ENCODE measurements around the gene POU2F3. TPM values are rescaled to one million over a fixed set of nuclear protein-coding genes. Genes with fewer than 3 reads are reported as not detected.

Gene POU2F3
- total and polyA plus RNA-seq, 2 of the 13 experiments (the other 11 are each of a cell fraction or from before 2014, with no cell fraction given) = not detected

DNA sequence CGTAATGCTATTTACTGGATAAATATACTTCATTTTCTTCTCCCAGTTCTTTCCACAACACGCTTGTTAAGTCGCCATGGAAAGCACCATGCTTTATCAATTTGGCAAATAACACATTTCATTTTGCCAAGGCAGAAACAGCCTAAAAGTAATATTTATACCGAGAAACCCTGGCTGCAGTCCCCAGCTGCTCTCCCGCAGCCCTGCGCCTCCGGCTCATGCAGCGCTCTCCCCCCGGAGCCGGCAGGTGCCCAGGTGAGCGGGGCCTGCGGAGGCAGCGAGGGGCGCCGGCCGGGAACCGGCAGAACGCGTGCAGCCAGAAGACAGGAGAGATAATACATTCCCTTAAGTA is 95.6 kb downstream of the POU2F3 start (continued):
- no peak for TF ChIP-seq GATAD2A (CRISPR knock-in tag; IDR thresholded peaks at IDR 0.05)
- TF ChIP-seq, protein P1, sequence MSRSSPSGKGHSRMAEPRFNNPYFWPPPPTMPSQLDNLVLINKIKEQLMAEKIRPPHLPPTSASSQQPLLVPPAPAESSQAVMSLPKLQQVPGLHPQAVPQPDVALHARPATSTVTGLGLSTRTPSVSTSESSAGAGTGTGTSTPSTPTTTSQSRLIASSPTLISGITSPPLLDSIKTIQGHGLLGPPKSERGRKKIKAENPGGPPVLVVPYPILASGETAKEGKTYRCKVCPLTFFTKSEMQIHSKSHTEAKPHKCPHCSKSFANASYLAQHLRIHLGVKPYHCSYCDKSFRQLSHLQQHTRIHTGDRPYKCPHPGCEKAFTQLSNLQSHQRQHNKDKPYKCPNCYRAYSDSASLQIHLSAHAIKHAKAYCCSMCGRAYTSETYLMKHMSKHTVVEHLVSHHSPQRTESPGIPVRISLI (CRISPR knock-in tag; IDR thresholded peaks at IDR 0.05; ENCODE audit: borderline replicate concordance) = no peak
- TF ChIP-seq FUBP1 (CRISPR knock-in tag; IDR thresholded peaks at IDR 0.05; ENCODE audit: borderline replicate concordance) = no peak; the same call in 1 of the 2 replicates
- TF ChIP-seq ZFYVE20 (CRISPR knock-in tag; IDR thresholded peaks at IDR 0.05; ENCODE audit: borderline replicate concordance, low read depth) = no peak
- no peak for TF ChIP-seq ELF1 (CRISPR knock-in tag; IDR thresholded peaks at IDR 0.05)
- TF ChIP-seq HNF4A (CRISPR knock-in tag; IDR thresholded peaks at IDR 0.05) = no peak
- no peak for TF ChIP-seq SIN3A (IDR thresholded peaks at IDR 0.05; ENCODE audit: borderline replicate concordance, low read depth, low read length)
- no peak for TF ChIP-seq NONO (IDR thresholded peaks at IDR 0.05)
- no peak for TF ChIP-seq NONO (CRISPR knock-in tag; conservative IDR thresholded peaks at IDR 0.05)
- TF ChIP-seq NFKBIZ (CRISPR knock-in tag; IDR thresholded peaks at IDR 0.05) = no peak
- TF ChIP-seq, protein P2, sequence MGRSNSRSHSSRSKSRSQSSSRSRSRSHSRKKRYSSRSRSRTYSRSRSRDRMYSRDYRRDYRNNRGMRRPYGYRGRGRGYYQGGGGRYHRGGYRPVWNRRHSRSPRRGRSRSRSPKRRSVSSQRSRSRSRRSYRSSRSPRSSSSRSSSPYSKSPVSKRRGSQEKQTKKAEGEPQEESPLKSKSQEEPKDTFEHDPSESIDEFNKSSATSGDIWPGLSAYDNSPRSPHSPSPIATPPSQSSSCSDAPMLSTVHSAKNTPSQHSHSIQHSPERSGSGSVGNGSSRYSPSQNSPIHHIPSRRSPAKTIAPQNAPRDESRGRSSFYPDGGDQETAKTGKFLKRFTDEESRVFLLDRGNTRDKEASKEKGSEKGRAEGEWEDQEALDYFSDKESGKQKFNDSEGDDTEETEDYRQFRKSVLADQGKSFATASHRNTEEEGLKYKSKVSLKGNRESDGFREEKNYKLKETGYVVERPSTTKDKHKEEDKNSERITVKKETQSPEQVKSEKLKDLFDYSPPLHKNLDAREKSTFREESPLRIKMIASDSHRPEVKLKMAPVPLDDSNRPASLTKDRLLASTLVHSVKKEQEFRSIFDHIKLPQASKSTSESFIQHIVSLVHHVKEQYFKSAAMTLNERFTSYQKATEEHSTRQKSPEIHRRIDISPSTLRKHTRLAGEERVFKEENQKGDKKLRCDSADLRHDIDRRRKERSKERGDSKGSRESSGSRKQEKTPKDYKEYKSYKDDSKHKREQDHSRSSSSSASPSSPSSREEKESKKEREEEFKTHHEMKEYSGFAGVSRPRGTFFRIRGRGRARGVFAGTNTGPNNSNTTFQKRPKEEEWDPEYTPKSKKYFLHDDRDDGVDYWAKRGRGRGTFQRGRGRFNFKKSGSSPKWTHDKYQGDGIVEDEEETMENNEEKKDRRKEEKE (IDR thresholded peaks at IDR 0.05) = no peak
- TF ChIP-seq PLRG1 (conservative IDR thresholded peaks at IDR 0.05) = no peak
- TF ChIP-seq, protein P3, sequence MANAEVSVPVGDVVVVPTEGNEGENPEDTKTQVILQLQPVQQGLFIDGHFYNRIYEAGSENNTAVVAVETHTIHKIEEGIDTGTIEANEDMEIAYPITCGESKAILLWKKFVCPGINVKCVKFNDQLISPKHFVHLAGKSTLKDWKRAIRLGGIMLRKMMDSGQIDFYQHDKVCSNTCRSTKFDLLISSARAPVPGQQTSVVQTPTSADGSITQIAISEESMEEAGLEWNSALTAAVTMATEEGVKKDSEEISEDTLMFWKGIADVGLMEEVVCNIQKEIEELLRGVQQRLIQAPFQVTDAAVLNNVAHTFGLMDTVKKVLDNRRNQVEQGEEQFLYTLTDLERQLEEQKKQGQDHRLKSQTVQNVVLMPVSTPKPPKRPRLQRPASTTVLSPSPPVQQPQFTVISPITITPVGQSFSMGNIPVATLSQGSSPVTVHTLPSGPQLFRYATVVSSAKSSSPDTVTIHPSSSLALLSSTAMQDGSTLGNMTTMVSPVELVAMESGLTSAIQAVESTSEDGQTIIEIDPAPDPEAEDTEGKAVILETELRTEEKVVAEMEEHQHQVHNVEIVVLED (CRISPR knock-in tag; IDR thresholded peaks at IDR 0.05; ENCODE audit: borderline replicate concordance) = 0 out of 2 replicates have a peak, but pooled peaks have one; percentile 7
- peak; percentile 44; the same call in 1 of the 2 replicates for TF ChIP-seq ZNF589 (CRISPR knock-in tag; conservative IDR thresholded peaks at IDR 0.05)
- peak; percentile 29 for TF ChIP-seq AGO2 (optimal IDR thresholded peaks at IDR 0.05; ENCODE audit: low read depth, low read length)
- no peak for TF ChIP-seq ZNF251 (CRISPR knock-in tag; IDR thresholded peaks at IDR 0.05)
- TF ChIP-seq ATF1 (CRISPR knock-in tag; IDR thresholded peaks at IDR 0.05) = no peak
- TF ChIP-seq, protein P4, sequence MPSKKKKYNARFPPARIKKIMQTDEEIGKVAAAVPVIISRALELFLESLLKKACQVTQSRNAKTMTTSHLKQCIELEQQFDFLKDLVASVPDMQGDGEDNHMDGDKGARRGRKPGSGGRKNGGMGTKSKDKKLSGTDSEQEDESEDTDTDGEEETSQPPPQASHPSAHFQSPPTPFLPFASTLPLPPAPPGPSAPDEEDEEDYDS (CRISPR knock-in tag; IDR thresholded peaks at IDR 0.05) = no peak
- no peak for TF ChIP-seq ZBTB37 (CRISPR knock-in tag; IDR thresholded peaks at IDR 0.05)
- no peak for TF ChIP-seq EP300 (IDR thresholded peaks at IDR 0.05; ENCODE audit: low read depth in 2 of 2, low read length in 2 of 2)
- no peak for TF ChIP-seq EP300 (CRISPR knock-in tag; IDR thresholded peaks at IDR 0.05; ENCODE audit: borderline replicate concordance)
- no peak for TF ChIP-seq PRMT3 (CRISPR knock-in tag; IDR thresholded peaks at IDR 0.05; ENCODE audit: borderline replicate concordance, low read depth)
